Transverse colon (tissue), 4 donors: Measurements from ENCODE around the gene ZBTB16. TPM values are rescaled to one million over a fixed set of nuclear protein-coding genes. Genes with fewer than 3 reads are reported as not detected.

Experiments
- DNase-seq: peaks from one replicate; pipeline ENCODE4 v3.0.0-alpha.2; 2019
- H3K27ac ChIP-seq, 4 donors: fragments of 200-600 bp; sonication (generic); 2 replicates each; pipeline ENCODE4 v1.5.1; 2016 to 2018; ENCODE audit warnings: inconsistent platforms in 4 of 4
- H3K27me3 ChIP-seq: fragments of 200-600 bp; sonication (generic); 2 replicates; pipeline ENCODE4 v1.5.1; 2017; ENCODE audit warnings: inconsistent platforms
- H3K36me3 ChIP-seq, 4 donors: fragments of 200-600 bp; sonication (generic); 2 replicates each; pipeline ENCODE4 v1.5.1; 2017 to 2019; ENCODE audit warnings: inconsistent platforms in 4 of 4
- H3K4me1 ChIP-seq, 4 donors: fragments of 200-600 bp; sonication (generic); 2 replicates each; pipeline ENCODE4 v1.5.1; 2017 to 2020; ENCODE audit warnings: inconsistent platforms in 4 of 4
- H3K4me3 ChIP-seq, 4 donors: fragments of 200-600 bp; sonication (generic); 1 replicate in 1 of 4; 2 replicates in 3 of 4; pipeline versions ENCODE4 v1.5.1 to v1.6.1; 2017 to 2019; ENCODE audit warnings: inconsistent platforms in 4 of 4
- H3K9me3 ChIP-seq, 2 donors: fragments of 200-600 bp; sonication (generic); 2 replicates each; pipeline ENCODE4 v1.5.1; 2017 to 2019; ENCODE audit warnings: inconsistent platforms in 2 of 2
- EP300 ChIP-seq: sonication (generic); formaldehyde crosslinking; IDR thresholded peaks from one replicate; pipeline ENCODE4 v1.6.1; 2017; ENCODE audit warnings: antibody characterized with exemption, low read depth
- POLR2A ChIP-seq: fragments of 450-650 bp; IDR thresholded peaks from one replicate; pipeline ENCODE4 v1.6.1; 2016; ENCODE audit warnings: antibody characterized with exemption, mild to moderate bottlenecking, moderate library complexity
- POLR2AphosphoS5 ChIP-seq, 3 donors: sonication (generic); formaldehyde crosslinking; IDR thresholded peaks; one replicate each; pipeline ENCODE4 v1.6.1; 2016; ENCODE audit warnings: antibody characterized with exemption in 3 of 3
- WGBS, 2 donors: methylation state at CpG; one replicate each; pipeline ENCODE4 v1.1.5; 2018; ENCODE audit warnings: low coverage in 1 of 2; 5-methylcytosine and 5-hydroxymethylcytosine counted together
- in situ Hi-C, 4 donors: fragments of 200-750 bp; cut with MboI; loops; one replicate each; pipeline versions ENCODE4 v1.15.0 to v1.15.1; 2017; ENCODE audit warnings: low sequenced_read_pairs in 3 of 4, low pct_ligation_motif_present in 1 of 4, low pct_unique_long_range_greater_than_20kb in 1 of 4
- intact Hi-C: fragments of 100-400 bp; cut with DNase I; formaldehyde crosslinking; loops from one replicate; pipeline ENCODE4 v1.15.1; 2023; ENCODE audit warnings: low total_unique reads
- total RNA-seq, 4 donors: library from RNA; depleted of rRNA; stranded (reverse); fragments of >200 nt; gene quantifications; one replicate each; pipeline ENCODE4 v1.1.0, GENCODE V29; 2016
- TF ChIP-seq, protein P1 (sequence below), 5 experiments: fragments of 200-600 bp in 3 of 5; fragments of 450-650 bp in 2 of 5; sonication (generic) in 3 of 5; IDR thresholded peaks; 1 replicate in 2 of 5; 2 replicates in 3 of 5; pipeline ENCODE4 v1.5.1; 2016 to 2017; ENCODE audit warnings: antibody characterized with exemption in 5 of 5, inconsistent platforms in 3 of 5, mild to moderate bottlenecking in 2 of 5, moderate library complexity in 1 of 5

ZBTB16 gene
- total RNA-seq, 4 donors from 2014 or later: 108 to 271 (median 155) TPM

DNA sequence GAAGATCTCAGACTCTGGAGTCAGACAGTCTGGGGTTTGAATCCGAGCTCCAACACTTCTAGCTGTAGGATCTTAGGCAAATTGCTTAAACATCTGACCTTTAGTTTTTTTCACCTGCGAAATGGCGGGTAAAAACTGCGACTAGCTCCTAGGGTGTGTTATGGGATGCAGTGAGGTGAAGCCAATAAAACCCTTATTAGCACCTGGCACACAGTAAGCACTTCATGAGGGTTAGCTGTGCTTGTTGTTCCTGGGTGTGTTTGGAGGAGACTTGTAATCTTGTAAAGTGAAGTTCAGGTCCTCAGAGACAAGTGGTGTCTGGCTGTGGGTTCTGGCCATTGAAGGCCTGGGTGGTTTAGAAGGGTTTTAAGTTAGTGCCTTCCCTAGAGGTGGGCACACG, 68.9 kb downstream of the ZBTB16 start:
- DNase-seq: peak; percentile 39
- TF ChIP-seq EP300 (no peak), POLR2AphosphoS5 (IDR thresholded peaks at IDR 0.05) (peak in 2 of 3 donors; percentile 44 to 53)
- Histone ChIP-seq H3K27ac (peak overlapping the region; percentile 45 to 63 (median 58)), H3K27me3 (no peaks in the 10 kb centered on the region), H3K4me1 (peaks cover 30 to 72% (median 62%) of the 10 kb centered on the region in 4 donors), H3K4me3 (no peak overlapping the region), H3K36me3 (peaks cover 0 to 7% (median 0%) of the 10 kb centered on the region in 4 donors), H3K9me3 (no peaks in the 10 kb centered on the region)
- 68 to 72% methylated on average over 3 to 5 of the region's 5 CpGs for WGBS, 2 donors
- in situ Hi-C loops: no loop called here
- intact Hi-C loops: no loop called here

DNA sequence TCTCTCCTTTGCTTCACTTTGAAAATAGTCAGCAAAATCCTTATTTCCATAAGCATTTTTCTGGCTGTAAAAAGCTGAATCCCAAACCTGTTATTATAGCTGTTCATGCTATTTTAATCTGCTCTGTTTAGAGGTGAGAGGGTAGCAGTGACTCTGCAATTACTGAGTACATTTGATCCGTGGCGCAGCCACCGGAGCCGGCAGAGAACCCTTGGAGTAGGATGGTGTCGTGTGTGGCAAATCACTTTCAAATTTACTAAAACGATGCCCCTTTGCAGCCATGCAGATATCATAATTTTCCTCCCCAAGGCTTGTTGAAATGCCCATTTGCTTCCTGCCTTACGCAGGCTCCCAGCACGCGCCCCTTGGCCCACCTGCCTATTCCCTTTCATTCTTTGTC, 69.6 kb downstream of the ZBTB16 start:
- Histone ChIP-seq H3K9me3 (no peaks in the 10 kb centered on the region), H3K4me1 (peaks cover 33 to 75% (median 68%) of the 10 kb centered on the region in 4 donors), H3K36me3 (peaks cover 0 to 7% (median 0%) of the 10 kb centered on the region in 4 donors), H3K4me3 (no peak overlapping the region), H3K27ac (peak overlapping the region; percentile 45 to 63 (median 58)), H3K27me3 (no peaks in the 10 kb centered on the region)
- in situ Hi-C loops (no loop called here), intact Hi-C loops (no loop called here)
- no peak for DNase-seq
- no peak for TF ChIP-seq EP300
- TF ChIP-seq, protein P1, sequence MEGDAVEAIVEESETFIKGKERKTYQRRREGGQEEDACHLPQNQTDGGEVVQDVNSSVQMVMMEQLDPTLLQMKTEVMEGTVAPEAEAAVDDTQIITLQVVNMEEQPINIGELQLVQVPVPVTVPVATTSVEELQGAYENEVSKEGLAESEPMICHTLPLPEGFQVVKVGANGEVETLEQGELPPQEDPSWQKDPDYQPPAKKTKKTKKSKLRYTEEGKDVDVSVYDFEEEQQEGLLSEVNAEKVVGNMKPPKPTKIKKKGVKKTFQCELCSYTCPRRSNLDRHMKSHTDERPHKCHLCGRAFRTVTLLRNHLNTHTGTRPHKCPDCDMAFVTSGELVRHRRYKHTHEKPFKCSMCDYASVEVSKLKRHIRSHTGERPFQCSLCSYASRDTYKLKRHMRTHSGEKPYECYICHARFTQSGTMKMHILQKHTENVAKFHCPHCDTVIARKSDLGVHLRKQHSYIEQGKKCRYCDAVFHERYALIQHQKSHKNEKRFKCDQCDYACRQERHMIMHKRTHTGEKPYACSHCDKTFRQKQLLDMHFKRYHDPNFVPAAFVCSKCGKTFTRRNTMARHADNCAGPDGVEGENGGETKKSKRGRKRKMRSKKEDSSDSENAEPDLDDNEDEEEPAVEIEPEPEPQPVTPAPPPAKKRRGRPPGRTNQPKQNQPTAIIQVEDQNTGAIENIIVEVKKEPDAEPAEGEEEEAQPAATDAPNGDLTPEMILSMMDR (IDR thresholded peaks at IDR 0.05): no peak
- no peak for TF ChIP-seq POLR2A
- TF ChIP-seq POLR2AphosphoS5 (IDR thresholded peaks at IDR 0.05): peak in 1 of 3 donors; percentile 5
- 80 to 91% methylated on average over 4 to 9 of the region's 9 CpGs for WGBS, 2 donors

DNA sequence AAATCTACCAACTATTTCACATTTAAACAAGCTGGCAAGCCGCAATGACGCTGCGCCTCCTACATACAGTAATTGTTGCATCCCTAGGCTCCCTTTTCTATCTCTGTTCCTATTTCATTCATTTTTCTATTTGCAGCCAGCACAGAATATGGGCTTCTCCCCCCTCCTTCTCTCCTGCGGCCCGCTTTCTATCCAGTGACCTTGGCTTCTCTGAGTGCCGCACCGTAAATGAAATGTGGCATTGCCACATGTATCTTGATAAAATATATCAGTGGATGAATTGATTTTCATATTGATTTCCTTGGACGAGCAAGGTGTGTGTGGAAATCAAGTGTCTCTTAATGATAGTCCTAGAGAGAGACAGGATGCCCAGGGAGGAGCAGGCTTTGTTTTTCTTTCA, 70.2 kb downstream of the ZBTB16 start:
- intact Hi-C loops: no loop called here
- peaks cover 0 to 7% (median 0%) of the 10 kb centered on the region in 4 donors for H3K36me3 ChIP-seq
- H3K4me1 ChIP-seq: peaks cover 33 to 81% (median 71%) of the 10 kb centered on the region in 4 donors
- in situ Hi-C loops: no loop called here
- H3K27me3 ChIP-seq: no peaks in the 10 kb centered on the region
- H3K4me3 ChIP-seq: no peak overlapping the region
- no peak for TF ChIP-seq POLR2A
- TF ChIP-seq, protein P1 (IDR thresholded peaks at IDR 0.05): no peak
- no peak for TF ChIP-seq POLR2AphosphoS5 (IDR thresholded peaks at IDR 0.05)
- no peak for TF ChIP-seq EP300
- H3K27ac ChIP-seq: peak overlapping the region in 1 of 4 donors; percentile 8
- no peak for DNase-seq
- no peaks in the 10 kb centered on the region for H3K9me3 ChIP-seq
- WGBS, 2 donors: 81 to 87% methylated on average over 8 of the region's 8 CpGs

DNA sequence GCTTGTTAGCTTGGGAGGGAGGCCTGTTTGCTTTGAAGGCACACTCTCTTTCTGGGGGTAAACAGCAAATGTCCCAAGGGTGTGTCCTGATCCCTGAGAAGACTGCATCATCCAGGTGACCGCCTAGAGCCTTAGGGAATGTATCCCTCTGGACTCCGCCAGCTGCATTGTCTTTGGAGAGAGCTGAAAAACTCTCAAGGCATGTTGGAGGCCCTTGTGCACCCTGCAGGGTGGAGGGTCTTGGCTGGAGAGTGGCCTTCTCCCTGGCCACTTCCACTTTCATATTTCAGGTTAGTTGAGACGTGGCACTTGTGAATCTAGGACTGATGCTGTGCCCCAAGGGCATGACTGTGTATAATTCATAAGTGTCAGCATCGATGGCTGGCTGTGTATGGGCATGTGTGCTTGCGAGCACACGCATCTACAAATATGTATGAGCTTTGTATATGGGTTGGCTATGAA, 70.6 kb downstream of the ZBTB16 start:
- Histone ChIP-seq H3K27ac (peak overlapping the region in 2 of 4 donors; percentile 8 to 19), H3K27me3 (no peaks in the 10 kb centered on the region), H3K4me3 (no peak overlapping the region), H3K36me3 (peaks cover 0 to 7% (median 0%) of the 10 kb centered on the region in 4 donors), H3K9me3 (no peaks in the 10 kb centered on the region), H3K4me1 (peaks cover 37 to 84% (median 73%) of the 10 kb centered on the region in 4 donors)
- in situ Hi-C loops: no loop called here
- intact Hi-C loops: no loop called here
- 91 to 100% methylated on average over 1 to 6 of the region's 6 CpGs for WGBS, 2 donors
- no peak for DNase-seq
- TF ChIP-seq EP300: no peak
- TF ChIP-seq, protein P1 (IDR thresholded peaks at IDR 0.05): no peak
- TF ChIP-seq POLR2AphosphoS5 (IDR thresholded peaks at IDR 0.05): no peak
- no peak for TF ChIP-seq POLR2A
